RWPE1 (cell line): Measurements from ENCODE around the gene SPINK4.
A peak's percentile ranks its signal among the peaks of the same experiment; 100 is the strongest.

Source experiments
- CTCF ChIA-PET: fragments of 350-600 bp; sonication (Branson Sonifier 250); formaldehyde crosslinking; extraction: SDS; loops from one replicate; lab custom pipeline; 2021; lab: Yijun Ruan, JAX
- POLR2A ChIA-PET: fragments of 400-600 bp; formaldehyde crosslinking; extraction: SDS; loops from one replicate; lab custom pipeline; 2020; ENCODE audit warnings: antibody characterized with exemption; ENCODE audit not compliant: low non-redundant PET; lab: Yijun Ruan, JAX
- DNase-seq: peaks from one replicate; pipeline ENCODE4 v3.0.0; 2012; ENCODE audit warnings: low spot score
- H3K27ac ChIP-seq: fragments of 450-650 bp; 2 replicates; pipeline ENCODE4 v1.5.1; 2017
- CTCF ChIP-seq: fragments of 450-650 bp; conservative IDR thresholded peaks from 2 replicates; pipeline ENCODE4 v1.5.1; 2017; ENCODE audit warnings: low read depth, mild to moderate bottlenecking

Gene SPINK4

GRCh38 chr9:33270146-33270545 is 30.2 kb downstream of the SPINK4 start:
- ChIA-PET CTCF (interaction anchor here (0.6 kb wide), 1 partner anchor 9 kb away, joined by 3 read pairs; no protein-coding TSS in a partner anchor), POLR2A (no interaction called here)
- TF ChIP-seq CTCF: no peak
- no peak for DNase-seq
- H3K27ac ChIP-seq: no peak overlapping the region

GRCh38 chr9:33272061-33272460 is 32.1 kb downstream of the SPINK4 start:
- CTCF ChIA-PET: interaction anchor here (1.0 kb wide), 1 partner anchor 15 kb away, joined by 4 read pairs; no protein-coding TSS in a partner anchor
- no peak for DNase-seq
- no peak overlapping the region for H3K27ac ChIP-seq
- no peak for TF ChIP-seq CTCF
- POLR2A ChIA-PET: no interaction called here

- no peak for TF ChIP-seq CTCF
- CTCF ChIA-PET: interaction anchor here (0.6 kb wide), 1 partner anchor 14 kb away, joined by 3 read pairs; no protein-coding TSS in a partner anchor
- POLR2A ChIA-PET: interaction anchor here (0.6 to 1.1 kb wide), 2 partner anchors 9 to 145 kb away, joined by 3 read pairs; partner anchors contain the start of genes BAG1 and CHMP5
- no peak for DNase-seq
- H3K27ac ChIP-seq: 0 out of 2 replicates have a peak overlapping the region, but pooled peaks have one; percentile 22
These were observed 33.5 kb downstream of the SPINK4 start for GRCh38 chr9:33273266-33273971.

- POLR2A ChIA-PET: interaction anchor here (1.1 kb wide), 1 partner anchor 9 kb away, joined by 3 read pairs; the partner anchor contains the start of genes BAG1 and CHMP5
- H3K27ac ChIP-seq: no peak overlapping the region
- DNase-seq: no peak
- CTCF ChIA-PET: interaction anchor here (0.6 kb wide), 1 partner anchor 14 kb away, joined by 3 read pairs; no protein-coding TSS in a partner anchor
- no peak for TF ChIP-seq CTCF
These were observed 34.0 kb downstream of the SPINK4 start for GRCh38 chr9:33273972-33274328.

- CTCF ChIA-PET: interaction anchor here (0.7 kb wide), 2 partner anchors 38 to 53 kb away, joined by 3 to 8 read pairs; no protein-coding TSS in a partner anchor
- no peak for TF ChIP-seq CTCF
- POLR2A ChIA-PET: no interaction called here
These were observed 37.5 kb downstream of the SPINK4 start for GRCh38 chr9:33277484-33277883.

GRCh38 chr9:33285502-33285901 is 45.5 kb downstream of the SPINK4 start:
- DNase-seq: no peak
- H3K27ac ChIP-seq: no peak overlapping the region
- TF ChIP-seq CTCF: no peak
- POLR2A ChIA-PET: interaction anchor here (0.5 kb wide), 1 partner anchor 188 kb away, joined by 3 read pairs; the partner anchor contains the start of gene NOL6
- CTCF ChIA-PET: interaction anchor here (0.6 kb wide), 3 partner anchors 202 to 1019 kb away, joined by 3 to 5 read pairs (median 3); no protein-coding TSS in a partner anchor

More at GRCh38 chr9:33277484-33277883, 37.5 kb downstream of the SPINK4 start:
- no peak for DNase-seq
- no peak overlapping the region for H3K27ac ChIP-seq
